AG10803 (cell line): ENCODE results near the gene ZFP42.
A peak's percentile ranks its signal among the peaks of the same experiment; 100 is the strongest.

ENCODE experiments used
- DNase-seq: peaks from one replicate; pipeline ENCODE4 v3.0.0; 2010; ENCODE audit warnings: low read depth
- H3K4me3 ChIP-seq: 2 replicates; pipeline ENCODE4 v1.5.1; 2011; ENCODE audit warnings: mild to moderate bottlenecking, low read length, control low read depth
- CTCF ChIP-seq: conservative IDR thresholded peaks from 2 replicates; pipeline ENCODE4 v1.5.1; 2011; ENCODE audit warnings: mild to moderate bottlenecking, low read length, control low read depth, inconsistent platforms

Gene ZFP42

GRCh38 chr4:188006285-188006848, 10.8 kb downstream of the ZFP42 start:
- H3K4me3 ChIP-seq = no peak overlapping the region
- TF ChIP-seq CTCF = no peak
- no peak for DNase-seq

- peak; percentile 34 for DNase-seq
- H3K4me3 ChIP-seq = no peak overlapping the region
- no peak for TF ChIP-seq CTCF
These were observed 12.8 kb downstream of the ZFP42 start for GRCh38 chr4:188008377-188008776.

GRCh38 chr4:188012426-188012945, 16.9 kb downstream of the ZFP42 start:
- no peak overlapping the region for H3K4me3 ChIP-seq
- no peak for DNase-seq
- TF ChIP-seq CTCF = no peak

GRCh38 chr4:188015025-188015940, 19.7 kb downstream of the ZFP42 start:
- TF ChIP-seq CTCF = no peak
- no peak for DNase-seq
- H3K4me3 ChIP-seq = no peak overlapping the region

GRCh38 chr4:188016754-188017153, 21.2 kb downstream of the ZFP42 start:
- no peak overlapping the region for H3K4me3 ChIP-seq
- DNase-seq = no peak
- no peak for TF ChIP-seq CTCF

- DNase-seq = no peak
- H3K4me3 ChIP-seq = no peak overlapping the region
- no peak for TF ChIP-seq CTCF
These were observed 22.7 kb downstream of the ZFP42 start for GRCh38 chr4:188018262-188018661.
